PC-3 (cell line): ENCODE results near the gene GTPBP3. TPM values are rescaled to one million over a fixed set of nuclear protein-coding genes. Genes with fewer than 3 reads are reported as not detected.

Experiments used
- ATAC-seq: fragments of 200-7000 bp; cut with Tn5 transposase; 2 replicates; pipeline ENCODE4 v1.9.1; 2020; ENCODE audit warnings: mild to moderate bottlenecking, moderate library complexity
- BruUV-seq: library from RNA; stranded (reverse); fragments of 400-500 nt; replicated peaks from 2 replicates; lab custom pipeline; 2021; lab: Mats Ljungman, UMichigan
- CTCF ChIA-PET: fragments of 300-600 bp; sonication (Branson Sonifier 250); formaldehyde crosslinking; loops from one replicate; lab custom pipeline; 2022; ENCODE audit warnings: antibody characterized with exemption; lab: Charles Lee
- POLR2A ChIA-PET: fragments of 300-600 bp; sonication (Branson Sonifier 250); formaldehyde crosslinking; loops from one replicate; lab custom pipeline; 2022; ENCODE audit warnings: antibody characterized with exemption; ENCODE audit not compliant: unreplicated experiment; lab: Charles Lee
- DNase-seq: peaks from one replicate; pipeline ENCODE4 v3.0.0-alpha.2; 2015
- H2AFZ ChIP-seq: fragments of 300-600 bp; sonication (generic); 2 replicates; pipeline ENCODE4 v1.6.0; 2016; ENCODE audit warnings: antibody characterized with exemption, low read length
- H3F3A ChIP-seq: fragments of 300-600 bp; sonication (generic); one replicate; pipeline ENCODE4 v1.6.0; 2017; ENCODE audit warnings: antibody characterized with exemption, low read length, control low read depth, mild to moderate bottlenecking; ENCODE audit not compliant: unreplicated experiment
- H3K27ac ChIP-seq: fragments of 300-600 bp; sonication (generic); 2 replicates; pipeline ENCODE4 v1.5.1; 2016; ENCODE audit warnings: mild to moderate bottlenecking, low read length
- H3K27me3 ChIP-seq: fragments of 300-600 bp; sonication (generic); 2 replicates; pipeline ENCODE4 v1.6.1; 2016; ENCODE audit warnings: low read length, mixed read lengths
- H3K36me3 ChIP-seq: fragments of 300-600 bp; sonication (generic); 2 replicates; pipeline ENCODE4 v1.6.1; 2016; ENCODE audit warnings: low read depth, mixed run types, low read length, mixed read lengths
- H3K4me1 ChIP-seq: fragments of 300-600 bp; sonication (generic); 2 replicates; pipeline ENCODE4 v1.5.1; 2016; ENCODE audit warnings: low read length; ENCODE audit not compliant: insufficient read depth
- H3K4me2 ChIP-seq: fragments of 300-600 bp; sonication (generic); 2 replicates; pipeline ENCODE4 v1.6.0; 2016; ENCODE audit warnings: low read length
- H3K4me3 ChIP-seq: fragments of 300-600 bp; sonication (generic); 2 replicates; pipeline ENCODE4 v1.5.1; 2016; ENCODE audit warnings: mild to moderate bottlenecking, low read length, mixed read lengths
- H3K79me2 ChIP-seq: fragments of 300-600 bp; sonication (generic); 2 replicates; pipeline ENCODE4 v1.6.1; 2017; ENCODE audit warnings: low read length, mixed read lengths
- H3K9ac ChIP-seq: fragments of 300-600 bp; sonication (generic); 2 replicates; pipeline ENCODE4 v1.6.0; 2016; ENCODE audit warnings: mild to moderate bottlenecking, low read length
- H3K9me2 ChIP-seq: fragments of 300-600 bp; sonication (generic); replicated peaks from 2 replicates; pipeline ENCODE4 v1.6.1; 2016; ENCODE audit warnings: mixed run types, low read length, mixed read lengths
- H3K9me3 ChIP-seq: fragments of 300-600 bp; sonication (generic); 2 replicates; pipeline ENCODE4 v1.6.1; 2016; ENCODE audit warnings: low read length, mixed read lengths
- H4K20me1 ChIP-seq: fragments of 300-600 bp; sonication (generic); 2 replicates; pipeline ENCODE4 v1.6.1; 2016; ENCODE audit warnings: low read length, mixed read lengths
- CTCF ChIP-seq: fragments of 300-600 bp; sonication (generic); conservative IDR thresholded peaks from 2 replicates; pipeline ENCODE4 v1.5.1; 2017; ENCODE audit warnings: antibody characterized with exemption, low read depth, mild to moderate bottlenecking, low read length
- EZH2 ChIP-seq: fragments of 300-600 bp; sonication (generic); IDR thresholded peaks from one replicate; pipeline ENCODE4 v1.6.1; 2017; ENCODE audit warnings: antibody characterized with exemption, mild to moderate bottlenecking, low read length; ENCODE audit not compliant: unreplicated experiment
- EZH2phosphoT487 ChIP-seq: fragments of 300-600 bp; sonication (generic); IDR thresholded peaks from 2 replicates; pipeline ENCODE4 v1.6.1; 2018; ENCODE audit warnings: mild to moderate bottlenecking, antibody characterized with exemption, low read length, borderline replicate concordance
- intact Hi-C: fragments of 100-400 bp; cut with micrococcal nuclease; formaldehyde crosslinking; loops from 2 replicates; pipeline ENCODE4 v1.9.0; 2023
- total RNA-seq: library from RNA; depleted of rRNA; stranded (reverse); fragments of >200 nt; gene quantifications from 2 replicates; pipeline ENCODE4 v1.2.3, GENCODE V29; 2014

The GTPBP3 gene
- total RNA-seq, 1 experiment from 2014 or later, result 86.0 TPM

GRCh38 chr19:17332677-17333581 lies 4.4 kb upstream of the GTPBP3 start:
- H3K9ac ChIP-seq, result no peak overlapping the region
- TF ChIP-seq EZH2 (no peak), EZH2phosphoT487 (no peak), CTCF (no peak)
- H3K4me2 ChIP-seq, result no peak overlapping the region

GRCh38 chr19:17333611-17334413 lies 3.5 kb upstream of the GTPBP3 start:
- BruUV-seq, result no TSS peak
- POLR2A ChIA-PET, result interaction anchor here (0.6 to 2.0 kb wide), 2 partner anchors 24 to 86 kb away, joined by 3 to 11 read pairs; partner anchors contain the start of genes DDA1 and MVB12A
- intact Hi-C loops, result loop anchor here (1.0 kb wide), 2 partner anchors 25 to 29 kb away; partner anchors contain the start of genes DDA1 and MRPL34
- H2AFZ ChIP-seq, result peak overlapping the region; percentile 78
- no peaks in the 10 kb centered on the region for H3F3A ChIP-seq
- peak; percentile 88 for DNase-seq
- H3K4me3 ChIP-seq, result peak overlapping the region; percentile 93
- H3K27ac ChIP-seq, result peak overlapping the region; percentile 58
- CTCF ChIA-PET, result no interaction called here
- no peaks in the 10 kb centered on the region for H3K9me3 ChIP-seq
- H3K9me2 ChIP-seq, result no peaks in the 10 kb centered on the region
- H3K4me2 ChIP-seq, result peak overlapping the region; percentile 93
- H3K4me1 ChIP-seq, result peaks cover 18% of the 10 kb centered on the region
- peak; percentile 42 for ATAC-seq
- peak overlapping the region; percentile 85 for H3K9ac ChIP-seq
- H3K36me3 ChIP-seq, result peaks cover 8% of the 10 kb centered on the region
- no peak for TF ChIP-seq EZH2
- no peaks in the 10 kb centered on the region for H4K20me1 ChIP-seq
- H3K27me3 ChIP-seq, result no peaks in the 10 kb centered on the region
- H3K79me2 ChIP-seq, result peaks cover 14% of the 10 kb centered on the region

More at GRCh38 chr19:17332677-17333581, 4.4 kb upstream of the GTPBP3 start:
- Histone ChIP-seq H3K4me1 (peaks cover 10% of the 10 kb centered on the region), H3K9me2 (no peaks in the 10 kb centered on the region), H3K4me3 (no peak overlapping the region), H3K27ac (no peak overlapping the region), H3K9me3 (no peaks in the 10 kb centered on the region), H3K27me3 (no peaks in the 10 kb centered on the region), H2AFZ (no peak overlapping the region), H3F3A (no peaks in the 10 kb centered on the region), H4K20me1 (no peaks in the 10 kb centered on the region), H3K36me3 (peaks cover 6% of the 10 kb centered on the region), H3K79me2 (peaks cover 5% of the 10 kb centered on the region)
- BruUV-seq, result no TSS peak
- ChIA-PET CTCF (no interaction called here), POLR2A (interaction anchor here (2.0 kb wide), 1 partner anchor 23 kb away, joined by 11 read pairs; the partner anchor contains the start of gene DDA1)
- DNase-seq (peak; percentile 76), ATAC-seq (no peak)
- intact Hi-C loops, result no loop called here
